HG03521 (cell line): ENCODE data around the gene OSBPL5.

ENCODE experiments used
- ATAC-seq: cut with Tn5 transposase; IDR thresholded peaks from one replicate; pipeline ENCODE4 v1.9.1; 2021; ENCODE audit warnings: mild to moderate bottlenecking, moderate library complexity; ENCODE audit not compliant: unreplicated experiment

OSBPL5 gene

GRCh38 chr11:3135481-3136440, 29.3 kb downstream of the OSBPL5 start:
- no peak for ATAC-seq

- no peak for ATAC-seq
Observed at GRCh38 chr11:3134651-3135480, 30.2 kb downstream of the OSBPL5 start.

GRCh38 chr11:3134218-3134621, 30.9 kb downstream of the OSBPL5 start:
- ATAC-seq, result no peak

GRCh38 chr11:3133261-3134217, 31.6 kb downstream of the OSBPL5 start:
- ATAC-seq, result no peak

GRCh38 chr11:3132831-3133260, 32.3 kb downstream of the OSBPL5 start:
- ATAC-seq, result no peak

GRCh38 chr11:3132271-3132781, 32.8 kb downstream of the OSBPL5 start:
- ATAC-seq, result no peak

- ATAC-seq, result no peak
Observed at GRCh38 chr11:3131330-3131941, 33.7 kb downstream of the OSBPL5 start.

- no peak for ATAC-seq
Observed at GRCh38 chr11:3130269-3131071, 34.6 kb downstream of the OSBPL5 start.

GRCh38 chr11:3129591-3130268, 35.4 kb downstream of the OSBPL5 start:
- no peak for ATAC-seq

- no peak for ATAC-seq
Observed at GRCh38 chr11:3129181-3129590, 35.9 kb downstream of the OSBPL5 start.

GRCh38 chr11:3128356-3129180, 36.5 kb downstream of the OSBPL5 start:
- no peak for ATAC-seq

- no peak for ATAC-seq
Observed at GRCh38 chr11:3127706-3128355, 37.3 kb downstream of the OSBPL5 start.

GRCh38 chr11:3126901-3127691, 38.0 kb downstream of the OSBPL5 start:
- ATAC-seq, result no peak

GRCh38 chr11:3126207-3126865, 38.8 kb downstream of the OSBPL5 start:
- ATAC-seq, result no peak

GRCh38 chr11:3124821-3125220, 40.3 kb downstream of the OSBPL5 start:
- no peak for ATAC-seq
